GM19395 (cell line): ENCODE results near the gene SIGLEC10.
A peak's percentile ranks its signal among the peaks of the same experiment; 100 is the strongest.

Experiments
- ATAC-seq: cut with Tn5 transposase; IDR thresholded peaks from one replicate; pipeline ENCODE4 v1.9.1; 2021; ENCODE audit warnings: mild to moderate bottlenecking, moderate library complexity; ENCODE audit not compliant: unreplicated experiment

The SIGLEC10 gene

DNA sequence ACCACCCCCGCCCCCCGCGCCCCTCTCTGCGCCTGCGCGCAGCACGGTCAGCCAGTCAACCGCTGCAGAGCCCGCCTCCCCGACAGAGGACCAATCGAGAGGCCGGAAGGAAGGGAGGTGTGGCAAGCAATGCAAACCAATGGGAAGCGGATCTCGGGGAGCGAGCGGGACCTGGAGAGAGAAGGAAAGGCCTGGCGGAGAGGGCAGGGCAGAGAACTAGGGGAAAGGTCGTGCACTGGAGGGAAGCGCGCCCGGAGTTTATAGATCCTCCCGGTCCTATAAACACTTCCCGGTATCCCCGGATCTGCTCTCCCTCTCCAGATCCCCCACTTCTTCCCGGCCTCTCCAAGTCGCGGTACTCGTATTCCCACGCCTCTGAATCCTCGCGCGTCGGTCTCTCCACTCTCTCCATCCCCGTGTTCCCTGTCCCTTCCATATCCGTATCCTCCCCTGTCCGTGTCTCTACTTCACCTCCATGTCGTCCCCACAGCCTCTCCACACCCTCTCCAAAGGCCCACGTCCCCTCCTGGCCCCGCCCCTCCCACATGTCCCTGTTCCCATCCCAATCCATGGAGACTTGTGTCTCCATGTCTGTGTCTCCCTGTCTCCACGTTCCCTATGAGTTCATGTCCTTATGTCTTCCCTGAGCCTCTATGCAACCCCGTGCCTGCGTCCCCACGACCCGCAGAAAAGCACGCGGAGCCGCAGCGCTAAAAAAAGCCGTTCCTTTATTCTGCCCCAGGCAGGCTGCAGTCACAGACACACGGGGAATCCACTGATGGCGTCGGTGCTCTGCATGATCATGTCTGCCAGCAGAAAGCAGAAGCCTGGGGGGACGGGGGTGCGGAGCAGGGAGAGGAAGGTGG, 50.8 kb downstream of the SIGLEC10 start:
- ATAC-seq: peak; percentile 57

DNA sequence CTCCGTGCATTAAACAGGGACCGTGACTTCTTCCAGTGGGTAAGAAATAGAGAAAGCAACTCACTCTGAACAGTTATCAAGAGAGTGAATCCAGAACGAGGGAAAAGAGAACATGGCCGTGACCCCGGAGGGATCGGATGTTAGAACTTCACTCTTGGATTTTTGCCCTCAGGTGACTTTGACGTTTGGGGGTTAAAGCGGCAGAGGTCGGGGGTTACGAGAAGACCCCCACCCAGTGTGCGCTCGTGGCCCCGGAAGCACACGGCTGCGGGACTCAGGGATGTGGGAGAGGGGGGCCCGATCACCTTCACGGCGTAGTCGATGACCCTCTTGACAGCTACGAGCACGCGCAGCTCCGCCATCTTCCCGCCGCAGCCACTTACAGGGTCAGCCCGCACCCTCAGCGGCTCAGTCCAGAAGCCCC, 51.5 kb downstream of the SIGLEC10 start, which contains the start of gene ETFB:
TSS of gene ETFB (minus strand) at position 424 of the 424 bp plus-strand sequence. CDS start at position 362, 62 bp downstream.
- peak; percentile 4 for ATAC-seq

DNA sequence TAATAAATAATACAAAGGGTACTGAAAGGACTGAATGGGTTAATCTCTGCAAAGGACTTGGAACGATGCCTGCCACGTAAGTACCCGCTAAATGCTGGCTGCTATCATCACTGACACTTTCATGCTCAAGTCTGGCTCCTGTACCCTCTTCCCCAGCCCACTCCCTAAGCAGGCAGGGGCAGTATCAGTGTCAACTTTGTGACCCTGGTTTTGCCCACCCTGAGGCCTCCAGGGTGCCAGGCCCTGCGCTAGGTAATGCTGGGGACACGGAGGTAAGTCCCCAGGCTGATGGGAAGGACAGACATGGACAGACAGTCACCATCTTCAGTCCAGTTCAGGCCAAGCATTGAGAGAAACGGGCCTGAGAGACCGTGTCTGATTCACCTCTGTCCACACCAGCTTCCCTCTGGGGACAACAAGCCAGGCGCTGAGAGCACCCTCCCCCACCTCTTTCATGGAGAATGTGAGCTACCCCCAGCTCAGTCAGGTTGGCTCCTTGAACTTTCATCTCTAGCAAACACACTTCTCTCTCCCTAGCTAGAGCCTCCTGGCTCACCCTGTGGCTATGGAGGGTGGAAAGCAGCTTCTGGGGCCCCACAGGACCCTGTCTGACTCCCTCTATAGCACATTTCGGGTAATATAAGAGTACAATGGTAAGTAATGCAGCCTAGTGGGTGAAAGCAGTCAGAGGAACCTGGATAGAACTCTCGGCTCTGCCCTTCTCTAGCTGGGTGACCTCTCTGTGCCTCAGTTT, 52.1 kb downstream of the SIGLEC10 start:
- no peak for ATAC-seq

DNA sequence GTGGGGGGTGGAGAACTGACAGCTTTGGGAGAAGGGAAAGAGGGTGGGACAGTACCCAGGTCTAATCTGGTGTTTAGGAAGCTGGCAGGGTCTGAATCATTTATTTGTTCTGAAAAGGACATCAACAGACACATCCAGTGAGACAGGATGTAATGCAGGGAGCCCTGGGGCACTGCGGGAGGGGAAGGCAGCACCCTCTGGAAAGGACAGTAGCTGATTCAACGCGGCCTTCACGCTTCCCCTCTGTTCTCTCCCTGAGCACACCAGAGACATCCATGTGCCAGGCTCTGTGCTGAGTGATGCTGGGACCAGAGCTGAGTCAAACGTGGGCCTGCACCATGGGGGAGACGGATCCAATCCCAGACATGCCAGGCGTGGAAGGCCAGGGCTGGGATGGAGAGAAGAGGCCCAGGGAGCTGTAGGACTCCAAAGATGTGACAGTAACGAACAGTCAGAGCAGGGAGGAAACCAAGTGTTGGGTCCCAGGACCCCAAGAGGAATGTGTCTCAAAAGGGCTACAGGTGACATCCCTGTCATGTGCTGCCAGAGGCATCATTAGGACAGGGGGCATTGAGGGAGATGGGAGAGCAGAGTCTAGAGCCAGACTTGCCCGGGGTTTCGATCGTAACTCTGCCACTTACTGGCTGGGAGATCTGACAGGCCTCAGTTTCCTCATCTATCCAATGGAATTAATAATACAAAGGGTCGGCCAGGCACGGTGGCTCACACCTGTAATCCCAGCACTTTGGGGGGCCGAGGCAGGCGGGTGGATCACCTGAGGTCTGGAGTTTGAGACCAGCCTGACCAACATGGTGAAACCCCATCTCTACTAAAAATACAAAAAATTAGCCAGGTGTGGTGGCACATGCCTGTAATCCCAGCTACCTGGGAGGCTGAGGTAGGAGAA, 53.0 kb downstream of the SIGLEC10 start:
- ATAC-seq: no peak

DNA sequence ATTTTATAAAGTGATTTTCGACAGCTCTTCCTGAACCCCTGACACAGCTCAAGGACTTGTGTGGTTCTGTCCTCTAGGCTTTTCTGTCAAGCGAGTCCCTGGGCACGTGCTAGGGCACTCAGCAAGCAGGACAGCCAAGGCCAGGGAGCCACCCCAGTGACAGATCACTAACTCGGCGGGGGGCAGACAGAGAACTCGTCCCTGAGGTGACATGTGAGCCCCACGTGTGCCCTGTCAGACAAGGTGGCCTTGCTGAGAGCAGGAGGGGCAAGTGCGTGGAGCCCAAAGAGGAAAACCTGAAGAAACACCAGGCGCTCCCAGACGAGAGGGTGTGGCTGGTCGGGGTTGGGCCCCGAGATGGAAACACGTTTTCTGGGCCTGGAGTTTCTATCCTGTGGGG, 56.2 kb downstream of the SIGLEC10 start:
- ATAC-seq: no peak
